Gastrocnemius medialis (tissue), 4 donors: Measurements from ENCODE around the gene C3orf70.

Experiments
- CTCF ChIP-seq, 5 experiments: fragments of 450-650 bp in 3 of 5; fragments of 200-600 bp in 2 of 5; sonication (generic) in 2 of 5; IDR thresholded peaks in 4 of 5; conservative IDR thresholded peaks in 1 of 5; 1 replicate in 4 of 5; 2 replicates in 1 of 5; pipeline ENCODE4 v1.5.1; 2016 to 2019; ENCODE audit warnings: antibody characterized with exemption in 5 of 5, mild to moderate bottlenecking in 3 of 5, moderate library complexity in 3 of 5
- POLR2A ChIP-seq, 2 donors: fragments of 450-650 bp; IDR thresholded peaks; one replicate each; pipeline ENCODE4 v1.6.1; 2017; ENCODE audit warnings: antibody characterized with exemption in 2 of 2, mild to moderate bottlenecking in 2 of 2, moderate library complexity in 2 of 2

GRCh38 chr3:185063431-185063830, 89.4 kb downstream of the C3orf70 start:
- TF ChIP-seq CTCF (IDR thresholded peaks at IDR 0.05 in 4 of 5, conservative IDR thresholded peaks at IDR 0.05 in 1 of 5) (no peak), POLR2A (IDR thresholded peaks at IDR 0.05) (no peak)
